Thoracic aorta (tissue), 2 donors: ENCODE results near the gene SCN4B. TPM values are rescaled to one million over a fixed set of nuclear protein-coding genes. Genes with fewer than 3 reads are reported as not detected.

Experiments used
- ATAC-seq: fragments of 150-250 bp; one replicate; pipeline ENCODE4 v1.8.0; 2017; ENCODE audit warnings: low read depth; ENCODE audit not compliant: insufficient number of reproducible peaks, low FRiP score
- DNase-seq: peaks from one replicate; pipeline ENCODE4 v3.0.0-alpha.2; 2020; ENCODE audit warnings: low spot score
- H3K27ac ChIP-seq, 2 donors: fragments of 200-600 bp; sonication (generic); 1 replicate in 1 of 2; 2 replicates in 1 of 2; pipeline ENCODE4 v1.5.1; 2016; ENCODE audit warnings: mild to moderate bottlenecking in 2 of 2, moderate library complexity in 2 of 2
- H3K27me3 ChIP-seq: fragments of 200-600 bp; sonication (generic); replicated peaks from 2 replicates; pipeline ENCODE4 v1.6.0; 2016; ENCODE audit warnings: mild to moderate bottlenecking; ENCODE audit not compliant: insufficient read depth
- H3K36me3 ChIP-seq: fragments of 200-600 bp; sonication (generic); one replicate; pipeline ENCODE4 v1.5.1; 2016
- H3K4me1 ChIP-seq, 2 donors: fragments of 200-600 bp; sonication (generic); 1 replicate in 1 of 2; 2 replicates in 1 of 2; pipeline versions ENCODE4 v1.5.1 to v1.6.0; 2016; ENCODE audit warnings: low read depth in 2 of 2, mild to moderate bottlenecking in 1 of 2; ENCODE audit not compliant: control insufficient read depth in 1 of 2
- H3K4me3 ChIP-seq: fragments of 200-600 bp; sonication (generic); 2 replicates; pipeline ENCODE4 v1.5.1; 2016; ENCODE audit warnings: mild to moderate bottlenecking
- H3K9me3 ChIP-seq: fragments of 200-600 bp; sonication (generic); 2 replicates; pipeline ENCODE4 v1.5.1; 2016
- total RNA-seq, 2 donors: library from RNA; depleted of rRNA; stranded (reverse); fragments of >200 nt; gene quantifications; one replicate each; pipeline versions ENCODE4 v1.1.0 to v1.2.3, GENCODE V29; 2016
- TF ChIP-seq, protein P1 (sequence below): fragments of 200-600 bp; sonication (generic); IDR thresholded peaks from one replicate; pipeline ENCODE4 v1.5.1; 2019; ENCODE audit warnings: antibody characterized with exemption

Gene SCN4B
- total RNA-seq, 2 donors from 2014 or later, result 2.0 to 2.4 TPM

DNA sequence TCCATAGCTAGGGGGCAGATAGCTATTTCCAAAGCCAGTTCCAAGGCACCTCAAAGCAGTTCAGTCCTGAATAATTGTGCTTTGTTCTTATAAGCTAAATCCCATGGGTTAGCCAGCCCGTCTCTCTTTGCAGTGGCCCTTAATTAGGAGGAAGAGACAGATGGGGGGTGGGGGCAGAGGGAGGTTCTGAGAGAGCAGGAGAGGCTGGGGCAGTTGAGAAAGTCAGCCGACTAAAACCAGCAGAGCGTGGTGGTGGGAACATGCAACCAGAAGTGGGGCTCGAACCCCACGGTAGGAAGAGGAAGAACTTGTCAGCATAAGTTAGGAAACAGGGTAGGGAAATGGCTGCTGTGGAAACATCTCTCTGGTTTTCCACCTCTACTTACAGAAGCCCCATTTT lies 10.9 kb upstream of the SCN4B start:
- TF ChIP-seq, protein P1, sequence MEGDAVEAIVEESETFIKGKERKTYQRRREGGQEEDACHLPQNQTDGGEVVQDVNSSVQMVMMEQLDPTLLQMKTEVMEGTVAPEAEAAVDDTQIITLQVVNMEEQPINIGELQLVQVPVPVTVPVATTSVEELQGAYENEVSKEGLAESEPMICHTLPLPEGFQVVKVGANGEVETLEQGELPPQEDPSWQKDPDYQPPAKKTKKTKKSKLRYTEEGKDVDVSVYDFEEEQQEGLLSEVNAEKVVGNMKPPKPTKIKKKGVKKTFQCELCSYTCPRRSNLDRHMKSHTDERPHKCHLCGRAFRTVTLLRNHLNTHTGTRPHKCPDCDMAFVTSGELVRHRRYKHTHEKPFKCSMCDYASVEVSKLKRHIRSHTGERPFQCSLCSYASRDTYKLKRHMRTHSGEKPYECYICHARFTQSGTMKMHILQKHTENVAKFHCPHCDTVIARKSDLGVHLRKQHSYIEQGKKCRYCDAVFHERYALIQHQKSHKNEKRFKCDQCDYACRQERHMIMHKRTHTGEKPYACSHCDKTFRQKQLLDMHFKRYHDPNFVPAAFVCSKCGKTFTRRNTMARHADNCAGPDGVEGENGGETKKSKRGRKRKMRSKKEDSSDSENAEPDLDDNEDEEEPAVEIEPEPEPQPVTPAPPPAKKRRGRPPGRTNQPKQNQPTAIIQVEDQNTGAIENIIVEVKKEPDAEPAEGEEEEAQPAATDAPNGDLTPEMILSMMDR, result no peak
- Histone ChIP-seq H3K36me3 (no peaks in the 10 kb centered on the region), H3K9me3 (no peaks in the 10 kb centered on the region), H3K4me1 (no peaks in the 10 kb centered on the region), H3K27ac (no peak overlapping the region), H3K27me3 (no peaks in the 10 kb centered on the region), H3K4me3 (no peak overlapping the region)
- DNase-seq (no peak), ATAC-seq (no peak)

DNA sequence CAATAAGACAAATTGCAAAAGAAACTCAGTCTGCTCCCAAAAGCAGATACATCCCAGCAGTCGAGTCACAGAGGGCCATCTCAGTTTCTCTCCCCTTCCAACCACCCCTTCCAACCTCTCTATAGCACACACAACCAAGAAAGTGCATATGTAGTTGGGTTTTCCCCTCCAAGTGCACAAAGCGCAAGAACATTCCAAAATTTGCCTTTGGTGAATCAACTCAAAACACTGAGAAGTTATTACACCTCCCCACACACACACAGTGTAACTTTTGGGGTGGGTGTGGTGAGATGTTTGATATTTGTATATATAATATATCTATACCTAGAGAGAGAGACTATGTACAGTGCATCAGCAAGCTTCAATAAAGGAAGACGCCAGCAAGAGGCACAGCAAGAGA lies 10.2 kb upstream of the SCN4B start:
- Histone ChIP-seq H3K27me3 (no peaks in the 10 kb centered on the region), H3K27ac (no peak overlapping the region), H3K9me3 (no peaks in the 10 kb centered on the region), H3K4me3 (no peak overlapping the region), H3K36me3 (no peaks in the 10 kb centered on the region), H3K4me1 (no peaks in the 10 kb centered on the region)
- DNase-seq, result no peak
- TF ChIP-seq, protein P1, result no peak
- no peak for ATAC-seq

DNA sequence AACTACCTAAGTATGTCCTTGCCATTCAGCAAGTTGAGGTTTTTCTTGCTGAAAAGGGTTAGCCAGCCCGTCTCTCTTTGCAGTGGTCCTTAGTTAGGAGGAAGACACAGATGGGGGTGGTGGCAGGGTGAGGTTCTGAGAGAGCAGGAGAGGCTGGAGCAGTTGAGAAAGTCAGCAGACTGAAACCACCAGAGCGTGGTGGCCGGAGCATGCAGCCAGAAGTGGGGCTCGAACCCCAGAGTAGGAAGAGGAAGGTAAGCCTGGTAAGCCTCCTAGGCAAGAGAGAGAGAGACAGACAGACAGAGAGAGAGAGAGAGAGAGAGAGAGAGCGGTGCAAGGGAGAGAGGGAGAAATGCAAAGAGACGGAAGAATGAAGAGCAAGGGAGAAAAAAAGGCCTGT lies 9.2 kb upstream of the SCN4B start:
- no peak overlapping the region for H3K4me3 ChIP-seq
- ATAC-seq, result no peak
- H3K4me1 ChIP-seq, result no peaks in the 10 kb centered on the region
- H3K27me3 ChIP-seq, result no peaks in the 10 kb centered on the region
- H3K27ac ChIP-seq, result no peak overlapping the region
- no peak for DNase-seq
- H3K36me3 ChIP-seq, result no peaks in the 10 kb centered on the region
- TF ChIP-seq, protein P1, result no peak
- H3K9me3 ChIP-seq, result no peaks in the 10 kb centered on the region

DNA sequence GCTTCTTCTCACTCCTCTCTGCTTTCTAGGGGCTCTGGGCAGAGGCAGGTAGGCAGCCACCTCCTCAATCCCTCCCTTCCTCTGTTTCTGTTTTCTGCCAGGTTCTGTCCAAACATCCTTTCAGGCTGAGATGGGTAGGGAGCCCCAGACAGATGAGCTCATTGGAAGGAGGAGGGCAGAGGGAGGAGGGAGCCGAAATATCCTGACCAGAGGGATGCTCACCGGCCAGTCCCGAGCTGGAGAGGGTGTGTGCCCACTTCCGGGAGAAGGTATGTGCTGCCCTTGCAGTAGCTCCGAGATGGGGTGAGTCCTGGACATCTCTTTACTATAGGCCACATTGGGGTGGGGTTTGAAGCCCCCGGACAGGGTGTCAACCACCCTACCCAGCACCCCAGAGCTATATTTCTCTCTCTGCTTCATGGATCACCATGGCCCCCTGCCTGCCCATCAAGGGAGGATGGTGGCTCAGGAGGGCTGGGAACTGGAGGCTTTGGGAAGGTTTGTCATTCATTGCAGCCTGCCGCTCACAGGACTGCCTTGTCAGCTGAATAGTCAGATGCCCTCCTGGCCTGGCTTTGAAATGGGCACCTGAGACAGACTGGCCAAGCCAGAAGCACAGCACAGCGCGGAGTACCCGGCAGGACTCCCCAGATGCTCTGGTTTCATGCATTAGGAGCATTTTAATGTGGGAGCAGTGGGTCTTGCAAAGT lies 4.7 kb upstream of the SCN4B start:
- peaks cover 7% of the 10 kb centered on the region for H3K27me3 ChIP-seq
- no peak overlapping the region for H3K4me3 ChIP-seq
- DNase-seq (no peak), ATAC-seq (no peak)
- TF ChIP-seq, protein P1, result no peak
- H3K4me1 ChIP-seq, result peaks cover 0 to 9% of the 10 kb centered on the region in 2 donors
- H3K9me3 ChIP-seq, result no peaks in the 10 kb centered on the region
- H3K36me3 ChIP-seq, result no peaks in the 10 kb centered on the region
- no peak overlapping the region for H3K27ac ChIP-seq

DNA sequence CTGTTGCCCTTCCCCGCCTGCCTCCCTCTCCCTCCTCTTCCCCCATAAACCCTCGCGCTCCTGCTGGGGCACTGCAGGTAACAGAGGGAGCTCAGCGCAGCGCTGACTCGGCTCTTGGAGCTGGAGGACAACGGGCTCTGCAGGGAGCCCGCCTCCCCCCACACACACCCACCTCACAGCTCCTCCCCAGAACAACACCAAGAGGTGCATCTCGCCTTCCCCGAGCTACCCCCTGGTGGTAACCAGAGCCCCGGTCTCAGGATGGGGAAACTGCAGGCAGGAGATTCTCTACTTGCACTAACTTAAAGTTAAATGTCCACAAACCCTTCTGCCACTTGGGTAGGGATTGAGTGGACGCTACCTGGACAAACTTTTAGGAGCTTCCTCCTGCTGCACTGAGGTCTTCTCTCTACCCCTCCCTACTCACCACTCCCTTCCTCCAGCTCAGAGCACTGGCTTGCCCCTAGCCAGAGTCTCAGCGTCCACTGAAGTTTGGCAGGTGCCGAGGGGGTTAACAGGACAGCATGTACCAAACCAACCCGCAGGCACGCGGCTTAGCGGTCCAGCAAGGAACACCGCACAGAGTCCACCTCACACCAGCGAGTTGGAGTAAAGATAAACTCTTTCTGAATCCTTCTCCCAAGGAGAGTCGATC lies 4.0 kb upstream of the SCN4B start:
- Histone ChIP-seq H3K27me3 (peaks cover 12% of the 10 kb centered on the region), H3K4me1 (peaks cover 0 to 15% of the 10 kb centered on the region in 2 donors), H3K36me3 (no peaks in the 10 kb centered on the region), H3K27ac (no peak overlapping the region), H3K4me3 (no peak overlapping the region), H3K9me3 (no peaks in the 10 kb centered on the region)
- ATAC-seq (no peak), DNase-seq (no peak)
- TF ChIP-seq, protein P1, result no peak
